Thoracic aorta (tissue), 2 donors: ENCODE results near the gene CREB5. TPM values are rescaled to one million over a fixed set of nuclear protein-coding genes. Genes with fewer than 3 reads are reported as not detected.

Source experiments
- ATAC-seq: fragments of 150-250 bp; one replicate; pipeline ENCODE4 v1.8.0; 2017; ENCODE audit warnings: low read depth; ENCODE audit not compliant: insufficient number of reproducible peaks, low FRiP score
- DNase-seq: peaks from one replicate; pipeline ENCODE4 v3.0.0-alpha.2; 2020; ENCODE audit warnings: low spot score
- H3K27ac ChIP-seq, 2 donors: fragments of 200-600 bp; sonication (generic); 1 replicate in 1 of 2; 2 replicates in 1 of 2; pipeline ENCODE4 v1.5.1; 2016; ENCODE audit warnings: mild to moderate bottlenecking in 2 of 2, moderate library complexity in 2 of 2
- H3K27me3 ChIP-seq: fragments of 200-600 bp; sonication (generic); replicated peaks from 2 replicates; pipeline ENCODE4 v1.6.0; 2016; ENCODE audit warnings: mild to moderate bottlenecking; ENCODE audit not compliant: insufficient read depth
- H3K36me3 ChIP-seq: fragments of 200-600 bp; sonication (generic); one replicate; pipeline ENCODE4 v1.5.1; 2016
- H3K4me1 ChIP-seq, 2 donors: fragments of 200-600 bp; sonication (generic); 1 replicate in 1 of 2; 2 replicates in 1 of 2; pipeline versions ENCODE4 v1.5.1 to v1.6.0; 2016; ENCODE audit warnings: low read depth in 2 of 2, mild to moderate bottlenecking in 1 of 2; ENCODE audit not compliant: control insufficient read depth in 1 of 2
- H3K4me3 ChIP-seq: fragments of 200-600 bp; sonication (generic); 2 replicates; pipeline ENCODE4 v1.5.1; 2016; ENCODE audit warnings: mild to moderate bottlenecking
- H3K9me3 ChIP-seq: fragments of 200-600 bp; sonication (generic); 2 replicates; pipeline ENCODE4 v1.5.1; 2016
- CTCF ChIP-seq: fragments of 200-600 bp; sonication (generic); IDR thresholded peaks from one replicate; pipeline ENCODE4 v1.5.1; 2019; ENCODE audit warnings: antibody characterized with exemption
- total RNA-seq, 2 donors: library from RNA; depleted of rRNA; stranded (reverse); fragments of >200 nt; gene quantifications; one replicate each; pipeline versions ENCODE4 v1.1.0 to v1.2.3, GENCODE V29; 2016

CREB5 gene
- total RNA-seq, 2 donors from 2014 or later: 44.4 to 49.1 TPM

GRCh38 chr7:28649811-28650210 is 237.5 kb downstream of the CREB5 start:
- Histone ChIP-seq H3K9me3 (no peaks in the 10 kb centered on the region), H3K27me3 (no peaks in the 10 kb centered on the region), H3K4me3 (no peak overlapping the region), H3K4me1 (no peaks in the 10 kb centered on the region), H3K27ac (no peak overlapping the region), H3K36me3 (no peaks in the 10 kb centered on the region)
- DNase-seq (no peak), ATAC-seq (no peak)
- no peak for TF ChIP-seq CTCF

GRCh38 chr7:28654110-28654509 is 241.8 kb downstream of the CREB5 start:
- no peak for ATAC-seq
- no peak for DNase-seq
- H3K9me3 ChIP-seq: no peaks in the 10 kb centered on the region
- H3K27me3 ChIP-seq: no peaks in the 10 kb centered on the region
- no peaks in the 10 kb centered on the region for H3K36me3 ChIP-seq
- no peak overlapping the region for H3K4me3 ChIP-seq
- H3K27ac ChIP-seq: no peak overlapping the region
- no peaks in the 10 kb centered on the region for H3K4me1 ChIP-seq
- TF ChIP-seq CTCF: no peak

GRCh38 chr7:28656529-28656928 is 244.2 kb downstream of the CREB5 start:
- Histone ChIP-seq H3K36me3 (no peaks in the 10 kb centered on the region), H3K9me3 (no peaks in the 10 kb centered on the region), H3K4me1 (no peaks in the 10 kb centered on the region), H3K27ac (no peak overlapping the region), H3K4me3 (no peak overlapping the region), H3K27me3 (no peaks in the 10 kb centered on the region)
- TF ChIP-seq CTCF: no peak
- ATAC-seq: no peak
- no peak for DNase-seq

GRCh38 chr7:28658381-28658780 is 246.1 kb downstream of the CREB5 start:
- TF ChIP-seq CTCF: no peak
- H3K27ac ChIP-seq: no peak overlapping the region

GRCh38 chr7:28660132-28660531 is 247.8 kb downstream of the CREB5 start:
- no peaks in the 10 kb centered on the region for H3K27me3 ChIP-seq
- ATAC-seq (no peak), DNase-seq (no peak)
- H3K27ac ChIP-seq: no peak overlapping the region
- no peak overlapping the region for H3K4me3 ChIP-seq
- TF ChIP-seq CTCF: no peak
- no peaks in the 10 kb centered on the region for H3K9me3 ChIP-seq
- no peaks in the 10 kb centered on the region for H3K4me1 ChIP-seq
- no peaks in the 10 kb centered on the region for H3K36me3 ChIP-seq

More at GRCh38 chr7:28658381-28658780, 246.1 kb downstream of the CREB5 start:
- no peak overlapping the region for H3K4me3 ChIP-seq
- H3K9me3 ChIP-seq: no peaks in the 10 kb centered on the region
- no peak for DNase-seq
- H3K36me3 ChIP-seq: no peaks in the 10 kb centered on the region
- no peaks in the 10 kb centered on the region for H3K4me1 ChIP-seq
- no peak for ATAC-seq
- H3K27me3 ChIP-seq: no peaks in the 10 kb centered on the region
